Measurements from ENCODE around the gene AGBL4. TPM values are rescaled to one million over a fixed set of nuclear protein-coding genes. Genes with fewer than 3 reads are reported as not detected.

AGBL4 gene
- total and polyA plus RNA-seq, 2 of the 4 experiments (the other 2 are of a cell fraction): not detected

- ATAC-seq (ENCODE audit: low read depth) (no peak), DNase-seq (no peak)
- Histone ChIP-seq H2BK5ac (ENCODE audit: low read depth, low read length, poor library complexity, severe bottlenecking) (no peak overlapping the region), H3K4me3 (ENCODE audit: insufficient read depth, low read depth, low read length) (no peak overlapping the region), H4K8ac (ENCODE audit: low read depth in 2 of 2, low read length in 2 of 2) (no peak overlapping the region), H3K9me1 (ENCODE audit: insufficient read depth, low read length) (no peaks in the 10 kb centered on the region), H3K18ac (ENCODE audit: low read depth, low read length) (no peak overlapping the region), H3K14ac (replicated peaks; ENCODE audit: low read depth, low read length) (no peak overlapping the region), H3K4ac (ENCODE audit: low read depth, low read length) (no peak overlapping the region), H4K20me1 (ENCODE audit: insufficient read depth, low read length) (no peaks in the 10 kb centered on the region), H3K79me1 (ENCODE audit: low read depth in 1 of 2, low read length in 2 of 2) (no peaks in the 10 kb centered on the region), H2AK5ac (ENCODE audit: low read depth, low read length) (no peak overlapping the region), H2AFZ (replicated peaks; ENCODE audit: low read length, poor library complexity) (no peak overlapping the region), H3K9ac (ENCODE audit: low read depth, low read length) (no peak overlapping the region), H4K91ac (ENCODE audit: insufficient read depth, low read depth, low read length) (no peak overlapping the region), H2BK20ac (ENCODE audit: low read depth, low read length) (no peak overlapping the region), H3K27ac (ENCODE audit: insufficient read depth, low read length) (no peak overlapping the region), H2BK15ac (ENCODE audit: low read depth, low read length) (no peak overlapping the region), H3K36me3 (ENCODE audit: control insufficient read depth, insufficient read depth, low read length) (no peaks in the 10 kb centered on the region), H3K4me1 (ENCODE audit: control insufficient read depth, insufficient read depth, low read length) (no peaks in the 10 kb centered on the region), H3K27me3 (ENCODE audit: control insufficient read depth, insufficient read depth, low read length) (no peaks in the 10 kb centered on the region), H3K56ac (ENCODE audit: extremely low read depth, insufficient read depth, low read length) (no peak overlapping the region), H3K9me3 (ENCODE audit: control insufficient read depth, insufficient read depth, low read length) (peaks cover 10% of the 10 kb centered on the region), H3K4me2 (ENCODE audit: low read depth, low read length) (no peak overlapping the region), H2BK120ac (ENCODE audit: low read depth, low read length) (no peak overlapping the region), H4K5ac (ENCODE audit: low read depth, low read length) (no peak overlapping the region), H2AK9ac (replicated peaks; ENCODE audit: low read depth, low read length, poor library complexity) (no peak overlapping the region), H3K23ac (ENCODE audit: low read depth, low read length) (no peak overlapping the region)
- no TSS peak for BruUV-seq (replicated peaks)
- dilution Hi-C loops (cut with HindIII; ENCODE audit: low sequenced_read_pairs, unreplicated experiment): no loop called here
- in situ Hi-C loops (cut with MboI; ENCODE audit: low sequenced_read_pairs): no loop called here
- TF ChIP-seq MXI1 (IDR thresholded peaks at IDR 0.05; ENCODE audit: borderline replicate concordance, low read depth, low read length) (no peak), CTCF (conservative IDR thresholded peaks at IDR 0.05; ENCODE audit: low read depth, low read length) (no peak), SMC3 (IDR thresholded peaks at IDR 0.05; ENCODE audit: low read depth, low read length) (no peak), CEBPB (IDR thresholded peaks at IDR 0.05; ENCODE audit: low read depth, low read length) (no peak), ELK1 (IDR thresholded peaks at IDR 0.05; ENCODE audit: borderline replicate concordance, low read depth, low read length) (no peak), CHD1 (IDR thresholded peaks at IDR 0.05; ENCODE audit: low read depth, low read length) (no peak), RAD21 (IDR thresholded peaks at IDR 0.05; ENCODE audit: low read length) (no peak), RCOR1 (IDR thresholded peaks at IDR 0.05; ENCODE audit: insufficient replicate concordance, low read length) (no peak), BHLHE40 (IDR thresholded peaks at IDR 0.05; ENCODE audit: low read depth, low read length) (no peak), POLR2A (IDR thresholded peaks at IDR 0.05; ENCODE audit: low read depth, low read length) (no peak), MAFK (IDR thresholded peaks at IDR 0.05; ENCODE audit: low read depth, low read length) (no peak), NFE2L2 (IDR thresholded peaks at IDR 0.05; ENCODE audit: low read depth, low read length) (no peak), USF2 (IDR thresholded peaks at IDR 0.05; ENCODE audit: low read depth, low read length) (no peak), FOS (IDR thresholded peaks at IDR 0.05; ENCODE audit: low read depth, low read length) (no peak), MAZ (IDR thresholded peaks at IDR 0.05; ENCODE audit: borderline replicate concordance, low read depth, low read length) (no peak)
- ChIA-PET POLR2A (ENCODE audit: unreplicated experiment) (no interaction called here), CTCF (no interaction called here)
- intact Hi-C loops (cut with micrococcal nuclease): no loop called here
Observed at GRCh38 chr1:49854741-49855140, 169.0 kb downstream of the AGBL4 start.
